ENCODE results near the gene IL3.

The IL3 gene

GRCh38 chr5:132026516-132027008 is 33.9 kb upstream of the IL3 start:
- TF ChIP-seq CTCF (conservative IDR thresholded peaks at IDR 0.05; ENCODE audit: low read depth, low read length), result no peak
- H3K4me3 ChIP-seq (ENCODE audit: low read length), result no peak overlapping the region
- DNase-seq (ENCODE audit: low read depth), result no peak

GRCh38 chr5:132027027-132027426 is 33.4 kb upstream of the IL3 start:
- DNase-seq (ENCODE audit: low read depth), result no peak
- no peak overlapping the region for H3K4me3 ChIP-seq (ENCODE audit: low read length)
- TF ChIP-seq CTCF (conservative IDR thresholded peaks at IDR 0.05; ENCODE audit: low read depth, low read length), result no peak

GRCh38 chr5:132029609-132030330 is 30.7 kb upstream of the IL3 start:
- no peak for DNase-seq (ENCODE audit: low read depth)
- no peak overlapping the region for H3K4me3 ChIP-seq (ENCODE audit: low read length)
- TF ChIP-seq CTCF (conservative IDR thresholded peaks at IDR 0.05; ENCODE audit: low read depth, low read length), result no peak

- H3K4me3 ChIP-seq (ENCODE audit: low read length), result no peak overlapping the region
- no peak for TF ChIP-seq CTCF (conservative IDR thresholded peaks at IDR 0.05; ENCODE audit: low read depth, low read length)
- no peak for DNase-seq (ENCODE audit: low read depth)
These were observed 29.8 kb upstream of the IL3 start for GRCh38 chr5:132030610-132031009.

- no peak for DNase-seq (ENCODE audit: low read depth)
- TF ChIP-seq CTCF (conservative IDR thresholded peaks at IDR 0.05; ENCODE audit: low read depth, low read length), result no peak
- H3K4me3 ChIP-seq (ENCODE audit: low read length), result no peak overlapping the region
These were observed 28.3 kb upstream of the IL3 start for GRCh38 chr5:132032196-132032595.

- no peak for TF ChIP-seq CTCF (conservative IDR thresholded peaks at IDR 0.05; ENCODE audit: low read depth, low read length)
- DNase-seq (ENCODE audit: low read depth), result no peak
- H3K4me3 ChIP-seq (ENCODE audit: low read length), result no peak overlapping the region
These were observed 27.3 kb upstream of the IL3 start for GRCh38 chr5:132033122-132033521.

- no peak for DNase-seq (ENCODE audit: low read depth)
- no peak for TF ChIP-seq CTCF (conservative IDR thresholded peaks at IDR 0.05; ENCODE audit: low read depth, low read length)
- no peak overlapping the region for H3K4me3 ChIP-seq (ENCODE audit: low read length)
These were observed 23.1 kb upstream of the IL3 start for GRCh38 chr5:132037353-132037752.
